Endometrium (tissue), 2 donors: ENCODE measurements around the gene ZFYVE28.

Experiments
- FAIRE-seq: peaks from 2 replicates; lab custom pipeline; 2012; peaks lifted over from hg19 to GRCh38; lab: Jason Lieb, UNC
- donor health status: control.
- donor health status: control.

Gene ZFYVE28

DNA sequence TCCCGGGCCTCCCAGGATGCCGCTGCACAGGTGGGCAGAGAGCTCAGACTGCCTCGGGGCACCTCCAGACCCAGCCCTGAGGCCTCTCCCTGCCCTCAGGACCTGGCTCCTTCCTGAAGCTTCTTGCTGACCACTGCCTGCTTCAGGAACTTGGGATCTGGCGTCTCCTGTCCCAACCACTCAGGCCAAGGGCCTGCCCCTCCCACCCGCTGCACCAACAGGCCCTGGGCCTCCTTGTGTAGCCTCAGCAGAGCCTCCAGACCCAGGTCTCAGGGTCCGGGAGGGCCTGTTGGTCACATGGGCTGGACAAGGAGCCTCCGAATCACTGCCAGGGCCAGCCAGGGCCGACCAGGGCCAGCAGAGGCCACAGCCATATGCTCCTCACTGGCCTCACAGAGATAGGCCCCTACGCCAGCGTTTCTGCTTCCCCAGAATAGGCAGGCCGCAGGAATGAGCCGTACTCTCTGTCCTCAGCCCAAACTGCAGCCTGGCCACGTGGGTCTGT, 159.4 kb downstream of the ZFYVE28 start:
- FAIRE-seq: no peak

DNA sequence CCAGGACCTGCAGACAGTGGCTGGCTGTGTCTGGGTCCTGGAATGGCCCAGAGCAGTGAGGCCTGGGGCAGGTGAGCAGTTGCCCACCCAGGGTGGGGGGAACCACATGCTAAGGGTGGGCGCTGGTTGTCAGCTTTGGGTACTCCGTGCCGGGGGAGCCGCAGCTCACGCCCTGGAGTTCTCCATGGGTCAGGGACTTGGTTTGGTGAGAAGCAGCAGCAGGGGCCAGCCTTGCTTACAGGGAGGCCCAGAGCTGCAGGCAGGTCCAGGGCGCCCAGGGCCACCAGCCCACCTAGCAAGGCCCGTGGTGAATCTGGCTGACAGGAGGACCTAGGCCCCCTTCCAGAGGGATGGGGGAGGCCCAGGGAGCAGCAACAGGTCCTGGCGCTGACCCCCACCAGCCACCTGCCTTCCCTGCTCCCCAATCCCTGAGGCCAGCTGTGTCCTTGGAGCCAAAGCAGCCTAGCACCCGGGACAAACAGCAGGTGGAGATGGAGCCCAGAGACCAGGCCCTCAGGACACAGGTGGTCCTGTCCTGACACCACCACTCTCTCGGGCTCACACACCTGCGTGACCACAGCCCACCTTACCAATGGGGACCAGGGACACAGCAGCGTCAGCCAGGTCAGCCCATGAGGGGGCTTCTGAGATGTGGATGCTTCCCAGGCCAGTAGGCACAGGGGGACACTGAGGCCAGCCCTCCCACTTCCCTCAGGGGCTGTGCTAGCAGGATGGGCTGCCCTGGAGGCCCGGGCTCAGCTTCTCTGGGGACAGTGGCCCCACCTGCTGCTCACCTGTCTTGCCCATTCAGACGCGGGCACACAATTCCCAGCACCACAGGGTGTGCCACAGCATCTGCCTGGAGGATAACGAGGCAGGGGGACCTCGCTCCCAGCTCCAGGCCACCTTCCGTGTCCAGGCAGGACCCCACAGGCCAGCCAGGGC, 160.1 kb downstream of the ZFYVE28 start:
- FAIRE-seq: no peak

DNA sequence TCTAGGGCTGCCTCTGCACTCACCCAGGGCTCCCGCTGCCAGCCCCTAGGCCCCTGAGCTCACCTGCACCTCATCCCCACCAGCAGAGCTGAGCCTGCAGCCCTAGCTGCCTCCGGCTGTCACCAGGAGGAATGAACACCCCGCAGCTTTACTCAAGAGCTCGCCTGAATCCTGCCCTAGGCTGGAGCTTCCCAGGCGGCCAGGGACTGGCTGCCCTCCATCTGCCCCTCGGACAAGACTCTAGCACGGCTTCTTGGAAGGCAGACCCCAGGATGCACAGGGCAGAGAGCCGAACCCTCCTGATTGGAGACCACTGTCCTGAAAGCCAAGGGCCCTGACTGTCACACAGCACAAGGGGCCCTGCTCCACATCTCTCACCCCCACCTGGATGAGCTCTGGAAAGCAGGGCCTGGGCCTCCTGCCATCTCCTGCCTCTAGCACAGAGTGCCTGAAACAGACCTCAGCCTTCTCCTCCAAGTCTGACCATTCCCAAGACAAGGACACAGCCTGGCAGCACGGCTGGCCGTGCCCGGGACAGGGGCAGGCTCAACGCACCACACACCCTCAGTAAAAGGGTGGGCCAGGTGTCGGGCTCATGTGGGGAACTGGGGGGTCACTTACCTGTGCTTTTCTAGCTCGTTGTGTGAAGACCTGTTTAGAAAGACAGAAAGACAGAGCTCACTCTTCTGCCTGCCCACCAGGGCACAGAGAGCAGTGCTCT, 160.9 kb downstream of the ZFYVE28 start:
- FAIRE-seq: no peak

DNA sequence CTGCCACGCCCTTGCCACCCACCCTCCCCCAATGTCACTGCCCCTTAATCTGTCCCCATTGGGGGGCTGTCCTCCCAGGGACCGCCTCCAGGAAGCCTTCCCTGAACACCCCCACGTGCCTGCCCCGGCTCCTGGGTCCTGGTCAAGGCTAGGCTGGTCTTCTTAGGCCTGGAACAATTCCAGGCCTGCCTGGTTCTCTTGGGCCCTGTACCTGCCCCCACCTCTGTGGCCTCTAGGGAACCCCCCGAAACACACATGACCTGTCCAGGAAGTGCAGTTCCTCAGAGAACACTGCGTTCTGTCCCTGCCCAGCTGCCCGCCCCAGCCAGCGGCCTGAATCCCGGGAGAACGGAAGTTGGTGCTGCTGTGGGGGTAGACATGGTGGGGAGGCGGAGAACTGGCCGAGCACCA, 161.7 kb downstream of the ZFYVE28 start:
- no peak for FAIRE-seq

DNA sequence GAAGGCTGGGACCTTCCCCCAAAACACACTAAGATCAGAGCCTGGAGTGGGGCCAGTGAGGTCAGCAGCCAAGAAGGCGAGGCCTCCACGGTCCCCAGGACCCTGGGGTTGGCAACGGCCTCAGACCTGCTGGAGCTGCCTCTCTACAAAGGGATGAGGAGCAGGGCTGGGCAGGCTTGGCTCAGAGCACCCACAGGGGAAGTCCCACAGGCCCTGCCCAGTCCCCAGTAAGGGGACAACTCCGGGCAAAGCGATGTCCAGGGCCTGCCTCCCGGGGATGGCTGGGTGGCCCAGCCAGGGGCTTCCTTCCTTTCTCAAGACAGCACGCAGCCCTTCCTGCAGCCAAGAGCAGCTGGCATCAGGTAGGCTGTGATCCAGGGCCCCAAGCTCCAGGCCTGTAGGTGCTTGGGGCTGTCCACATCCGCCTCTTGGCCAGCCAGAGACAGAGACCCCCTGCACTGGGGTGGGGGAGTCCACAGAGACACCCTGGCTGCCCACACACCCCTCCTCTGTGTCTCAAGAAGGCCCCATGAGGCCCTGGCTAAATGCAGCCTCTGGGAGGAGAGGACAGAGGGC, 162.2 kb downstream of the ZFYVE28 start:
- no peak for FAIRE-seq

DNA sequence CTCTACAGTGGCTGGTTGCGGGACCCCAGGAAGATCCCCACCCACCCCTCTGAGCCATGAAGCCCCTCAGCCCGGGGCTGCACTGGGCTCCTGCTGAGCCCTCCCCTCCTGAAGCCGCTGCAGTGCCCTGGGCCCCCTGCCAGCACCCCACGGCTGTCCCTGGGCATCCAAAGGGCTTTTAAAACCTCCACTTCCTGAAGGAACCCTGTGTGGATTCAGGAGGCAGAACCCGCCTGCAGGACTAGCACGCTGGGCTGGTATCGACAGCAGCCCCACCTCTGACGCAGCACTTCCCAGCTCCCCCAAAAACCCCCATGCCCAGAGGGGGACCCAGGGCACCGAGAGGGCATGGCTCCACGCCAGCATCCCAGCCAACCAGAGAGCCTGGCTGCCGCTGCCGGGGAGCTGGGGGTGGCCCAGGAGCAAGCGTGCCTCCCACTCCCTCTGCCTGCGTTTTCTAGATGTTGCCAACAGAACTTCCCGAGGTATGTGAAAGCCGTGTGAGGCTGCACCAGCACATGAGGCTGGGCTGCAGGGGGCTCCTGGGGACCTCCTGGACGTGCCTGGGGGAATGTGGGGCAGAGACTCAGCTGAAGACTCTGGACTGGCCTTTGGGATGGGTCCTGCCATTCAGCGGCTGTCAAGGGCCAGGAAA, 162.8 kb downstream of the ZFYVE28 start:
- no peak for FAIRE-seq

DNA sequence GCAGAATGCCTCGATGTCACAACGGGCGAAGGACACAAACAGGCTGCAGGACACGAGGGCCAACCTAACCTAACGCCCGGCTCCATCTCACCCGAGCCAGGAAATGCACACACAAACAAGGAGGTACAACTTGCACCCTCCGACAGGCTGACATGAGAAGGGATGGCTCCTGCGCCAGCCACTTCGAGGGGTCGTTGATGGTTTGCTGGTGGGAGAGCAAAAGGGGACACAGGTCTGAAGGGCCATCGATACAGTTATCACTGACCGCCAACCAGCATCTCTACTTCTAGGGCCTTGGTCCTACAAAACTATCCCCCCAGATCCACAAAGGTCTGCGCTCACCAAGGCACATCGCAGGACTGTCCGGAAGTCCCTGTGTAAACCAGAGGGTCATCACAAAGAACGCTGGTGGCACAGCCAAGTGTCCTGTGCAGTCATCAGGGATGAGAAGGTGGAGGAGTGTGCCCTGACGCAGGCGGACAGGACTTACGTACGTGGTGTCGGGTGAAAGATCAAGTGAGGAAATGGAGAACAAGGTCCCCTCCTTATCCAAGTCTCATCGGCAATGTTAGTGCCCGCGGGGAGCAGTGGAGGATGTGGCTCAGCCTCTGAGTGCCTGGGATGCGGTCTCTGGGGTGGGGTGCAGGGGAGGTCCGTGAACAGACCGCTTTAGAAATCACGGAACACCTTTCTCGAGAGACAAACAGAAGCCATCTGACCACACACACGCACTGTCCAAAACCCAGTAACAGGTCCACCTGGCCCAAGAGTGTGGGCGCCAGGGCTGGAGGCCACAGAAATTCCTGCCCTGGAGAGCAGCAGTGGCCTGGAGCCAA, 163.6 kb downstream of the ZFYVE28 start:
- FAIRE-seq: no peak

DNA sequence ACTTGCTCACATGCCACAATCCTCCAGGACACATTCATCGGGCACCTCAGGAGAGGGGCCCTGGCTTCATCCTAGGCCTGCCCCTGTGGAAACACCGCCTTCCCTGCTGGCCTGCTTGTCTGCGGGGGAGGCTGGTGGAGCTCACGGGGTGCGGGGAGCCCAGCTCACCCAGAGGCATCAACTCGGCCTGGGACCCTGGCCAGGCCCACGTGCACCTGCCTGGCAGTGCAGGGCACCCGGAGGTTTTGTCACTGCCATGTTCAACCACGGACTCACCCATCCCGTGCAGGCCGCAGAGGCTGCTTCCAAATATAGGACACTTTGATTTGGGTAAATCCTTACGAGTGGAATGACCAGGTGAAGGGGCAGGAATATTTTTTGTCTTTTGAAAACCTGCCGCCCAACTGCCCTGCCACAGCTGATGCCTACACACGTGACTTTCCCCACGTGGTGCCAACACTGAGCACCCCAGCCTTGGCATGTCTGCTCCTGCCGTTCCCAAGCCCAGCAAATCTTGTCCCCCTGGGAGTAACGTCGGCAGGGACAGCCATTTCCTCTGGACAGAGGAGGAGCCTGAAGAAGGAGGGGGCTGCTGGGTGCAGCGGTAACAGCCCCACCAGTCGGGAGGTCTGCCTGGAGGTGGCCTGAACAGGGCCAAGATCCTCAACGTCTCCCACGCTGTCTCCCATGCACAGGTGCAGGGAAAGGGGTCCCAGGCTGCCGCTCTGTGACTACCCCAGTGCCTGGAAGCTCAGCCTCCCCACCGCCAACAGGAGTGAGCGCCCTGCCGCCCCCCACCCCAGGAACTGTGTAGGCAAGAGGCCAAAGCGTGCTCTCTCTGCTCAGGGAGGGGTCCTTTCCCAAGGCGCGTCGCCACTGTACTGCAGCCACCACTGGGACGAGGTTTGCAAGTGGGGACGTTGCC, 165.0 kb downstream of the ZFYVE28 start:
- no peak for FAIRE-seq

DNA sequence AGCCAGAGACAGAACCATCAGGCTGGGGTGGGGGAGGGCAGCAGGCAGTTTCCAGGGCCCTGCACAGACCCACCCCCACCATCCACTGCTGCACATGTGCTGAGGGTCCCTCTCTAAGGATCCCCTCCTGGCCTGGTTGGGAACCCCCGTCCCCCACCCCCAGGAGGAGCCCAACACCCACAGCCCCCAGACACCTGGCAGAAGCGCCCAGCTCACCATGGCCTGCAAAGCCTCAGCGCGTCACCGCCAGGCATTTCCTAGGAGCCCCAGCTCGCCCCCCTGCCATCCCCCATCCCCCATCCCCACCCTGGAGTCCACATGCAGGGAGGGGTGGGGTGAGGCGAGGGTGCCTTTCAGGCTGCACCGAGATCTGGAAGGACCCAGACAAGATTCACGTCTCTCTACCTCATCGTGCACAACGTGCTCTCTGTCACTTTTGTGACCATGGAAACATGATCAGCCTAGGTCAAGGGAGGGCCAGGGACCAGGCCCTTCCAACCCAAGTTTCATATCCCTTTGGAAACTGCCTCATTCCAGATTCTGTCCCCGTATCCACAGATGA, 165.8 kb downstream of the ZFYVE28 start:
- no peak for FAIRE-seq

DNA sequence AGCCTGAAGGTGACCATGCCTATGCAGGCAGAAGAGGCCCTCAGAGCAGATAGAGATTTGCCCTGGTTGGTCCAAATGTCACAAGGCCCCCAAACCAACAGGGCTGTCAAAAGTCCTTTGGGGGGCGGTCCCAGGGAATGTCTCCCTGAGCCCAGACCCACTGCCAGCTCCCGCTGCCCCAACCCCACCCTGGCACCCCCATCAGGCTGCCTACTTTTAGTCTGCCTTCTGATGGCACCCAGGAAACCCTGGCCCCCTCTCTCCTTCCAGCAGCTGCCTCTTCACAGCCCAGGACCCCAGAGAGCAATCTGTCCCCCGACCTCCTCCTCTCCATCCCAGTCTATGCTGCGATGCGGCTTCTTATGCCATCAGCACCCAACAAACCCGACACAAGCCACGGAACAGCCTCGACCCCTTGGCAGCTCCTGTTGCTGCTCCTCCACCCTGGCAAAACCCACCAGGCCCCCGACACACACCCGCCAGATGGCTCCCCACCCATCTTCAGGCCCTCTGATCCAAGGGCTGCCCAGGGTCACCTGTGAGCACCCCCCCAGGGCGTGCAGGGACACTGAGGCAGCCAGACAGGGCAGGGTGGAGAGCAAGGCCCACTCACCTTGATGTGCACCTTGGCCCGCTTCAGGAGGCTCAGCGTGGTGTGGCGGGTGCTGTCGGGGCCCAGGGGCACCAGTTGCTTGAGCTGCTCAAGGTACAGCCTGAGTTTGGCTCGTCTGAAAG, 166.5 kb downstream of the ZFYVE28 start:
- no peak for FAIRE-seq

DNA sequence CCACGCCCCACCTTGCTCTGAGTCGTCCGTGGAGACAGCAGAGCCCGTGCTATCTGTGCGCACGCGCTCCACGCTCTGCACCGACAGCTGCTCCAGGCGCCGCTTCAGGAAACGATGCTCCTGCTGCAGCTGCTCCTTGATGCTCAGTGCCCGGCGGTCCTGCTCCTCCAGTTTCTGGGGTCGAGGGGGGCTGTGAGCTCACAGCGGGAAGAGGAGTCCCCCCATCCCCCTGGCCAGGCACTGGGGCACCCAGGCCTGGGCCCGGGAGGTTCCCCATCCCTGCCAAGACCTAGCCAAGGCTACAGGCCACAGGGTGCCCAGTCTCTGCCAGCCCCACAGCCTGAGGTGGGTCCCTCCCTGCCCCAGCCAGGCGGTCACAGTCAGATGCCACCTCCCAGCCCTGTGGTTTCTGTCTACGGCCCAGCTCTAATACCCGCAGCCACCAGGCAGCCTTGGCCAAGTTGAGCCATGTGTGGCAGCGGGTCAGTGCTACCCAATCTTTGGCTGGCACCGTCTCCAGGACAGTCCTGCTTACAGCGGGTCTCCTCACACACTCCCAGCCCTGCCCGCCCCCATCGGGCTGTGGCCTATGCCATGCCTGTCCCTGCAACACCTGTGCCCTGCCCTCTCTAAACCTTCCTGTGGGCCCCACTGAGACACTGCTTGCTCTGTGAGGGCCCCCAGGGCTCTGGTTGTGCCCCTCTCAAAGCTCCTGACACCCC, 167.2 kb downstream of the ZFYVE28 start:
- no peak for FAIRE-seq

DNA sequence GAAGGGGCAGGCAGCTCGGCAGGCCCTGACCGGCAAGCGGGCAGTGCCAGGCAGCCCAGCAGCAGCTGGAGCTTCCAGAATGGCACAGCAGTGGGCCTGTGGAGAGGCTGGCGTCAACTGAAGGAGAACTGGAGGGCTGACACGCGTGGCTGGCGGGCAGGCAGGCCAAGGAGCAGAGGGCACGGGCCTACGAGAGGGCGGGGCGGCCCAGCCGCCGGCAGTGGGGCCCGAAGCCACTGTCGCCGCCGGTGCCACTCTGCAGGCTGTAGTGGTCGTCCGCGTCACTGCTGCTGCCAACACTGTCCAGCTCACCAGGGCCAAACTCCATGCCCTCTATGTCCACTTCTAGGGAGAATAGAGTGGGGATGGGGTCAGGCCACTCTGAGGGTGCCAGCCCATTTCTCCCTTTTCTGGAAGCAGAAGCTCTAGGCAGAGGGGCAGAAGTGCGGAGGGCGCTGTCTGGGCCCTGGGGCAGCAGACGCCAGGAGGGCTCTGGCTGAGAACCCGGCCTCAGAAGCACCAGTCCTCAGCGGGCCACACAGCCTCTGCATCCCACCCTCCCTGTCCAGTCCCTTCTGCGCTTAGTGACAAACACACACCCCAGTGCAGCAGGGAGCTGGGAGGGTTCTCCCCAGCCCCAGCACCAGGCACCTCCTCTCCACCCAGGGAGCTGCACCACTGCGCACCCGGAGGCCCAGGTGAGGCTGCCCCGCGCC, 167.9 kb downstream of the ZFYVE28 start:
- FAIRE-seq: no peak

DNA sequence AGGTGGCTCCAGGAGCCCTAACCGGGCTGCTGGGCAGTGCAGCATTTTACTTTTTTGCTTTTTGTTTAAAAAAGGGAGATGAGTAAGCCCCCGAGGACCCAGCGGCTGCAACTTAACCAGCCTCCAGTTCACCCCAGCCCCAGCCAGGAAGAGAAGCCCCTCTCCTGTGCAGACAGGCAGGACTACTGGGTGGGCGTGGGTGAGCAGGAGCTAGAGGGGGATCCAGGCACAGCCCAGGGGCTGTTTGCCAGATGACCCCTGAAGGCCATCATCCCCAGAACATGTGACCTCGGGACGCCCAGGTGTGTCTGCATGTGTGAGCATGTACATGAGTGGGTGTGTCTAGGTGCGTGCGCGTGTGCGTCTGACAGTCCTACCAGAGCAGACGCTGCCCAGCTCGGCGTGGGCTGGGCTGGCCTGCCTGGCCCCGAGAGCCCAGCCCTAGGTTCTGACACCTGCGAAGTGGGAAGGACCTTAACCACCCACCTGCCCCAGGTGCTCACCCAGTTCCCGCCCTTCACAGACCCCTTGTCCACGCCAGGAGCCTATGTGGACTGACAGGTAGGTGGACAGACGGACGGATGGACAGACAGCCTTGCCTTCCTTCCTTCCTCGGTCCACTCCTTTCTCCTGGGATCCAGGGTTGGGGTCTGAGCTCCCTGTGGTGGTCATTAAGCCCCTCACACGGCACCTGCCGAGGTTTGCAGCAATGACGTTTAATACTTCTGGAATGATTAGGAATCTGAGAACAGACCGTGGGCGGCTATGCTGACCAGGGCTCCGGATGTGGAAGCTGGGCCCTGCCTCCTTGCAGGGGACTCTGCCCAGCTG, 168.7 kb downstream of the ZFYVE28 start:
- FAIRE-seq: no peak

DNA sequence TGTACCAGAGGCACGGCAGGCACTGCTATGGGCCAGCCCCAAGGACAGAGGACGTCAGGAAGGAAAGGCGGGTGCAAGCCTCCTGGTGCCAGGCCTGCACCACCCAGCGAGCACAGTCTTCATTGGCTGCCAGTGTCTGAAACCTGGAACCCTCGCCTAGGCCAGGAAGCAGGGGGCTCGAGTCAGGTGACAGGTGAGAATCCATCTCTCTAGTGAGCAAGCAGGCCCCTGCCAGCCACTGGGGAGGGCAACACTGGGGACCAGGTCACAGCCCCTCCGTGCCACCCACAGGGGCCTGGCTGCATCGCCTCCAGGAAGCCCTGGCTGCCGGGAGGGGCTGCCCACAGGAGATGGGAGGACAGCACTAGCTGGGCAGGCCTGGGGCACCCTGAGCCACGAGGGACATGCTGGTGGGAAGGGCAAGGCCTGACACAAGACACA, 169.6 kb downstream of the ZFYVE28 start:
- FAIRE-seq: no peak

DNA sequence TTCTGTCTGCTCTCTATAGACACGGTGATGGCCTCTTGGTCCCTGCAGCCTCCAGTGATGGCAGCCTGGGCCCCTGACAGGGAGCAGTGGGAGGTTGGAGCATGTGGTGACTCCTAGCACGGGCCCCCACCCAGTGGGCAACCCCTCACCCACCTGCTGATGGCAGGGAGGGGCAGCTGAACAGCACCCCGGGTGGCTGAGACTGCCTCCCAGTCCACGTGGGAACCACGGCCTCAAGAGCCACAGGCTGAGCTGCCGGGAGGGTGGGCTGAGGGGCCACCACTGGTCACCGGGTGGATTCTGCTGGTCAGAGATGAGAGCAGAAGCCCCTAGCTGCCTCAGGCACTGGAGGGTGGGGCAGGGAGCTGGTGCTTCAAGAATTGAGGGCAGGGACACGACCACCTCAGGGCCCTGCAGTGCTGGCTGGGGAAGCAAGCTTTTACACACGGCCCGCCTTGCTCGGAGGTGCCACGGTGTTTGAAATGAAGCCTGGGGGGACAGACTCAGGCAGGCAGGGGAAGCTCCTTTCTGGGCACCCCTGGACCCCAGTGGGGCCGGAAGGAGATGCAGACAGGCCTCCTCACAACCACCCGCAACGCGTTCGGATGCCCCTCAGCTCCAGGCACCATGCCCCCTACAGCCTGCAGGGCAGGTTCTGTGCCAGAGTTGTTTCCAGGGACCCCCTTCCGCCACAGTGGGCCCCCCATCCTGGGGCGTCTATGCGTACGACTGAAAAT, 170.2 kb downstream of the ZFYVE28 start:
- FAIRE-seq: no peak
